Activated naive CD4-positive, alpha-beta T cell treated with anti-CD3 and anti-CD28 coated beads for 36 hours (primary cell): ENCODE measurements around the gene SERINC5. TPM values are rescaled to one million over a fixed set of nuclear protein-coding genes. Genes with fewer than 3 reads are reported as not detected.
"Not testable (repeated sequence)": the region's sequence is repeated elsewhere in the genome, so short reads cannot be mapped to it uniquely, and the experiment has no call there.

ENCODE experiments used
- CTCF ChIA-PET: fragments of 350-600 bp; sonication (Branson Sonifier 250); formaldehyde crosslinking; loops from one replicate; lab custom pipeline; 2021; ENCODE audit warnings: antibody characterized with exemption; lab: Charles Lee
- DNase-seq: peaks from one replicate; pipeline ENCODE4 v3.0.0-alpha.2; 2020
- H3K27ac Mint-ChIP-seq: one replicate; pipeline ENCODE4 v1.8.0; 2021; ENCODE audit warnings: mild to moderate bottlenecking, mixed read lengths
- H3K27me3 Mint-ChIP-seq: one replicate; pipeline ENCODE4 v1.8.0; 2021; ENCODE audit warnings: low read depth, mixed read lengths
- H3K36me3 Mint-ChIP-seq: one replicate; pipeline ENCODE4 v1.8.0; 2021; ENCODE audit warnings: low read depth, mixed read lengths
- H3K4me1 Mint-ChIP-seq: one replicate; pipeline ENCODE4 v1.8.0; 2021; ENCODE audit warnings: low read depth, mixed read lengths
- H3K4me3 Mint-ChIP-seq: one replicate; pipeline ENCODE4 v1.8.0; 2021; ENCODE audit warnings: mild to moderate bottlenecking, moderate library complexity, mixed read lengths
- H3K9me3 Mint-ChIP-seq: one replicate; pipeline ENCODE4 v1.8.0; 2021; ENCODE audit warnings: mixed read lengths
- intact Hi-C: fragments of 100-400 bp; cut with micrococcal nuclease; formaldehyde crosslinking; loops from one replicate; pipeline ENCODE4 v1.15.1; 2023
- total RNA-seq, 2 experiments: library from RNA; stranded (reverse); gene quantifications; one replicate each; pipeline ENCODE4 v1.2.3, GENCODE V29; 2021

The SERINC5 gene
- total RNA-seq, 2 experiments from 2014 or later = 34.8 to 36.4 TPM

DNA sequence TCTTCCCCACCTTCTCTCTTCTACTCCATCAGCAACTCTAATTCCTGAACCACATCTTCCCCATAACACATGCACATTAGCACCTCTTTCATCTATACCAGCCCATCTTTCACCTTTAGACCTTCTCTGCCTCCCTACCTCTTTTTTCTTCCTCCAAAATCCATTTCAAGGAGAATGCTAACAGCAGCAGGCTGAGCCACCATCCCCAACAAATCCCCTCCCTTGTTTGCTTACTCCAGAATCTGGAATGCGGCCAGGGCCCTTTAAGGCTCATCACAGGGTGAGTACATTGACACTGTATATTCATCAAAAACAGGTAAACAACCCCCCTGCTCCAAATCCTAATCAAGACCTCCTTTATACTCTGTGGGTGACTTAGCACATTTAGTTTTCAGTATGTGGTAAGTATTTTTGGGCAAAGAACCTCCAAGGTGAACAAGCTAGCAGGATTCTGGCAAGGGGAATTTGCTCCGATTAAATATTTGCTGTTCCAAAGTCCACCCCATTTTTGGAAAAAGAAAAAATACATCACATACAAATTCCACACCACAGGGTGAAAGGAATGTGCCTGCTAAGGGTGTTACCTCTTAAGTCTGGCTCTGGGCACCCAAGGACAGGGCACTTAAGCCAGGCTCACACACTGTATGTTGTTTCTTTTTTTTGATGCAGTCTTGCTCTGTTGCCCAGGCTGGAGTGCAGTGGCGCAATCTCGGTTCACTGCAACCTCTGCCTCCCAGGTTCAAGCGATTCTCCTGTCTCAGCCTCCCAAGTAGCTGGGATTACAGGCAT is 71.4 kb downstream of the SERINC5 start:
- Mint-ChIP-seq H3K4me1 (peaks cover 86% of the 10 kb centered on the region), H3K27me3 (no peaks in the 10 kb centered on the region), H3K4me3 (peak overlapping the region; percentile 50), H3K9me3 (no peaks in the 10 kb centered on the region), H3K36me3 (peaks cover 6% of the 10 kb centered on the region), H3K27ac (peak overlapping the region; percentile 83)
- intact Hi-C loops = loop anchor here (10.0 kb wide), 1 partner anchor 950 kb away; the partner anchor contains the start of gene JMY
- no peak for DNase-seq
- CTCF ChIA-PET = interaction anchor here (1.1 to 1.5 kb wide), 2 partner anchors 10 to 28 kb away, joined by 3 to 4 read pairs; no protein-coding TSS in a partner anchor

DNA sequence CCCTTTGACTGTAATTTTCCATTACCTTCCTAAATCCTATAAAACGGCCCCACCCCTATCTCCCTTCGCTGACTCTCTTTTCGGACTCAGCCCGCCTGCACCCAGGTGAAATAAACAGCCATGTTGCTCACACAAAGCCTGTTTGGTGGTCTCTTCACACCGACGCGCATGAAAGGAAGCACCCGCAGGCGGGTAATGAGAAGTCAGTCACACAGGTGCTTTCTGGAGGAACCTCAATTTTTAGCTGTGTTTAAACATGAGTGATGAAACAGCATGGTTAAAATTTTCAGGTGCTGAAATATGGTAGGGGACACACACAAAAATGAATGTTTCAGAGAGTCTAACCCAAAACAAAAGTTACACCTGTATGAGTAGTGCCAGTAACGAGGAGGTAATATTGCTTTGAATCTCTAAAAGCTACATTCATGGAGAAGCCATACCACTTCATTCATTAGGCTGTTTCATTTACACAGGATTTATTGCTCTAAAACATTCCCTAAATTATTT is 72.1 kb downstream of the SERINC5 start:
- not testable (repeated sequence) for H3K36me3 Mint-ChIP-seq, H3K9me3 Mint-ChIP-seq, H3K27me3 Mint-ChIP-seq
- DNase-seq = peak; percentile 52
- CTCF ChIA-PET = interaction anchor here (1.5 kb wide), 1 partner anchor 11 kb away, joined by 4 read pairs; no protein-coding TSS in a partner anchor
- intact Hi-C loops = loop anchor here (1.0 to 10.0 kb wide), 2 partner anchors 9 to 949 kb away; partner anchors contain the start of gene JMY
- peak overlapping the region; percentile 16 for H3K4me3 Mint-ChIP-seq
- peaks cover 90% of the 10 kb centered on the region for H3K4me1 Mint-ChIP-seq
- peak overlapping the region; percentile 83 for H3K27ac Mint-ChIP-seq

DNA sequence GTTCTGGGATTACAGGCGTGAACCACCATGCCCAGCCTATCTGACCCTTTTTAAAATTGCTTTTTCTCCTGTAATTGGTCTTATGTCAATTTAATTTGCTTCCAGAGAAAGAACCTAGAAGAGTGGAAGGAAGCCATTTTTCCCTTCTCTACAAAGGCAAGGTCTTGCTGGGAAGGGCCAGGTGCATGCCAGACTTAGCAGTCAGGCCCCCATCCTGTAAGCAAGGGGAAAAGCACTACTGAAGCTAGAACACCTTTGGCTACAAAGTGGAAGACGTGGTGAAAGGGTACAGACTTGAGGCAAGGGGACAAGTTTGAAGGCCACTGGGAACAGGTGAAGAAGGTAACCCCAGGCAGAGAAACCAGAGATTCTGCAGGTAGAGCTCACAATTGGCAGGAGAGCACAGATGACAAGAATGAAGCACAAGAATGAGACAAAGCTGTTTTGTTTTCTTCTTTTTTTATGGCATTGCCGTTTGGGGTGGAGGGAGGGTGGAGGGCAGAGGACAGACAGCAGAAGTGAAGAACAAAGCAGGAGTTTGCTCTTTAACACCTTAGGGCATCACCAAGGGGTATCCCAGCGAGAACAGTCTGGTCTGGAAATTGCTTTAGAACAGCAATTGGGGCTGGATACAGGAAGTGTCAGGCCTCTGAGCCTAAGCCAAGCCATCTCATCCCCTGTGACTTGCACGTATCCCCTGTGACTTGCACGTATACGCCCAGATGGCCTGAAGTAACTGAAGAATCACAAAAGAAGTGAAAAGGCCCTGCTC is 72.9 kb downstream of the SERINC5 start:
- DNase-seq = peak; percentile 70
- Mint-ChIP-seq H3K27me3 (no peaks in the 10 kb centered on the region), H3K27ac (peak overlapping the region; percentile 83), H3K9me3 (no peaks in the 10 kb centered on the region), H3K4me1 (peaks cover 85% of the 10 kb centered on the region), H3K4me3 (peak overlapping the region; percentile 16), H3K36me3 (peaks cover 6% of the 10 kb centered on the region)
- intact Hi-C loops = loop anchor here (1.0 to 10.0 kb wide), 2 partner anchors 9 to 948 kb away; partner anchors contain the start of gene JMY
- CTCF ChIA-PET = interaction anchor here (0.6 to 1.5 kb wide), 6 partner anchors 9 to 74 kb away, joined by 3 to 5 read pairs (median 3); no protein-coding TSS in a partner anchor

DNA sequence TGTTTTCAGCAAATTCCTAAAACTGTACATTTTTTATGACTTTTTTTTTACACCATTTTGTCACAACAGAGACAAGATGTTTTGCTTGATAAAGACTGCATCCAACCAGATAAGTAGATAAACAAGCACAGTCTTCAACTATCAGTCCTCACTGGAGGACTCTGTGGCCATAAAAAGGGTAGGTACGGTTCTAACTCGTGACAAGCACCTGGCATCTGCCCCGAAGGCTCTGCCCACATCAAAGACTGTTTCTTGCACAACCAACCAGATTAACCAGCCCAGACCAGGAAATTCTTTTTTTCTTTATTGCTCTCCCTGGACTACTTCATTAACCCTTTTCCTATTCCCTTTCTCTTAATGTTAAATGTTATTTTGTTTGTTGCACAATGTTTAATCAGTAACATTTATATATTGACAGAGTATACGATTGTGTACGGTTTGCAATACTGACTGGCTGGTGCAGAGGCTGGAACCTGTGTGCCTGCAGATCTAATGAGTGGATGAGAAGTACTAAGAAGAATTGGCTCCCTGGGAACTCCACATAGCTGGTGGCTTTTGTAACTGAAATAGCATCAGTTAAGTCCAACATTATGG is 74.1 kb downstream of the SERINC5 start:
- Mint-ChIP-seq H3K27me3 (no peaks in the 10 kb centered on the region), H3K4me1 (peaks cover 87% of the 10 kb centered on the region), H3K4me3 (peak overlapping the region; percentile 54), H3K36me3 (peaks cover 14% of the 10 kb centered on the region), H3K27ac (peak overlapping the region; percentile 83), H3K9me3 (no peaks in the 10 kb centered on the region)
- DNase-seq = peak; percentile 69
- intact Hi-C loops = loop anchor here (1.0 to 10.0 kb wide), 5 partner anchors 16 to 947 kb away; partner anchors contain the start of gene JMY
- CTCF ChIA-PET = interaction anchor here (0.6 to 1.5 kb wide), 7 partner anchors 11 to 97 kb away, joined by 3 to 5 read pairs (median 4); no protein-coding TSS in a partner anchor

DNA sequence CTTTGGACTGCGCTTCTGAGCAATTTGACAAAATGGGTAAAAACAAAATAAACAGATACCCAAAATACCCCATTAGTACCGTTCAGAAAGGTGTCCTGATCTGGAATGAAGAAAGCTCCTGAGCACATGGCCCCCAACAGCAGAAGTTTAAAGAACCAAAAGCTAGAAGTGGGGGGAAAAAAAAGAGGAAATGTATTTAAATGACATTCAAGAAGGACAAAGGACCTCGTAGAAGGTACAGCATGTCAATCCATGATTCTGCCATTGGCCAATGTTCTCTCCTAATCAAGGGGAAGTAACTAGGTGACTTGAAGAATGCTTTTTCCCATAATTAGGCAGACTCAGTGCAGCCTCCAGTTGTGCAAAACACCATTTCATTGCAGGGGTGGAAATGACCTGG is 78.6 kb downstream of the SERINC5 start:
- Mint-ChIP-seq H3K27me3 (no peaks in the 10 kb centered on the region), H3K36me3 (peaks cover 25% of the 10 kb centered on the region), H3K4me3 (no peak overlapping the region), H3K4me1 (peaks cover 56% of the 10 kb centered on the region), H3K9me3 (no peaks in the 10 kb centered on the region), H3K27ac (no peak overlapping the region)
- no peak for DNase-seq
- CTCF ChIA-PET = interaction anchor here (0.8 to 1.1 kb wide), 3 partner anchors 17 to 85 kb away, joined by 3 to 5 read pairs (median 4); no protein-coding TSS in a partner anchor
- intact Hi-C loops = no loop called here

DNA sequence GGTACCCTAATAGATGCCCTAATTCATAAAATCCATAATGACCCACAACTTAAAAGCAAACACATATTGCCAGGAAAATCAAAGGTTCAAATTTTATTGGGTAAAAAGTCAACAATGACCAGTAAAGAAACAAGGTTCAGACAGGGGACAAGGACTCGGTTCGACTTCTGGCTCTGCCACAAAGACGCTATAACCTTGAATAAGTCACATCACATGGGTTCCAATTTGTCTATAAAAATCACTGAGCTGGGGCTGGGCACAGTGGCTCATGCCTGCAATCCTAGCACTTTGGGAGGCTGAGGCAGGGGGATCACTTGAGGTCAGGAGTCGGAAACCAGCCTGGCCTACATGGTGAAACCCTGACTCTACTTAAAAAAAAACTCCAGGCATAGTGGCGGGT is 80.5 kb downstream of the SERINC5 start:
- H3K4me1 Mint-ChIP-seq = peaks cover 37% of the 10 kb centered on the region
- H3K27ac Mint-ChIP-seq = no peak overlapping the region
- intact Hi-C loops = no loop called here

DNA sequence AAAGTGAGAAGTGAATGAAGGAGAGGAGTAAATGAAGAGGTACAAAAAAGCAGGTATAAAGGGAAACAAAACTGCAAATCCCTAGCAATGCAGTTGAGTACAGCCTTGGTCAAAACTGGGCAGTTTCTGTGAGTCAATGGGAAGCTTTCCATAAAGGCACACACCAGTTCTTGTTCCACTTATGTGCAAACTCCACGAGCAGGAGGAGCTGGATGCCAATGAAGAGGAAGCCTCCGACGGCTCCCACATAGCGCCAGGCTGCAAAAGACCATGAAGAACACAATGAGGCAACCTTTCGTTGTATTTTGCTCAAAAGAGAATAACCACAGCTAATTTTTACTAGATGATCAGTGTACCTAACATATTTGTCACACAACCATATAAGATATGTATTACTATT is 81.1 kb downstream of the SERINC5 start:
- intact Hi-C loops = no loop called here
- Mint-ChIP-seq H3K4me3 (no peak overlapping the region), H3K9me3 (no peaks in the 10 kb centered on the region), H3K4me1 (peaks cover 36% of the 10 kb centered on the region), H3K36me3 (peaks cover 26% of the 10 kb centered on the region), H3K27ac (peak overlapping the region; percentile 9), H3K27me3 (no peaks in the 10 kb centered on the region)
- DNase-seq = no peak
- CTCF ChIA-PET = interaction anchor here (0.6 kb wide), 1 partner anchor 179 kb away, joined by 4 read pairs; no protein-coding TSS in a partner anchor

More for the DNA sequence above, 80.5 kb downstream of the SERINC5 start:
- no peak overlapping the region for H3K4me3 Mint-ChIP-seq
- H3K36me3 Mint-ChIP-seq = peaks cover 25% of the 10 kb centered on the region
- no peaks in the 10 kb centered on the region for H3K27me3 Mint-ChIP-seq
- DNase-seq = no peak
- no peaks in the 10 kb centered on the region for H3K9me3 Mint-ChIP-seq
- CTCF ChIA-PET = no interaction called here

DNA sequence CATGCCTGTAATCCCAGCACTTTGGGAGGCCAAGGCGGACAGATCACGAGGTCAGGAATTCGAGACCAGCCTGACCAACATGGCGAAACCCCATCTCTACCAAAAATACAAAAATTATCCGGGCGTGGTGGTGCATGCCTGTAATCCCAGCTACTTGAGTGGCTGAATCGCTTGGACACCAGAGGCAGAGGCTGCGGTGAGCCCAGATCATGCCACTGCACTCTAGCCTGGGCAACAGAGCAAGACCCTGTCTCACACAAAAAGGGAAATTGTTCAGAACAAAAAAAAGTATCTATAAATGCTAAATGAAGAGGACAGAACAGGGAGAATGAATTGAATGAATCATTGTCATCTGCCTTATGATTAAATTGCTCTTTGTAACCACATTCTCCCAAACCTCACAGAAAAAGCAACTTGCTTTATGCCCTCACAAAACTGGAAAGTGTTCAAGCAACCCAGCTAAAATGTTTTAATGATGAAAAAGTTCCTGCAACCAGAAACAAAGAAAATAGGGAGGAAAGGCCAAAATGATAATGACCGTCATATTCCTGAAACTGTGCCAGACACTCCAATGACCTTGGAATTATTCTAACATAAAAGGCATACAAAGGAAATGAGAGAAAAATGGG is 83.7 kb downstream of the SERINC5 start:
- Mint-ChIP-seq H3K9me3 (no peaks in the 10 kb centered on the region), H3K27me3 (no peaks in the 10 kb centered on the region), H3K27ac (no peak overlapping the region), H3K4me1 (peaks cover 34% of the 10 kb centered on the region), H3K36me3 (peaks cover 33% of the 10 kb centered on the region), H3K4me3 (no peak overlapping the region)
- no peak for DNase-seq
- CTCF ChIA-PET = interaction anchor here (0.6 kb wide), 1 partner anchor 19 kb away, joined by 6 read pairs; no protein-coding TSS in a partner anchor
- intact Hi-C loops = no loop called here

DNA sequence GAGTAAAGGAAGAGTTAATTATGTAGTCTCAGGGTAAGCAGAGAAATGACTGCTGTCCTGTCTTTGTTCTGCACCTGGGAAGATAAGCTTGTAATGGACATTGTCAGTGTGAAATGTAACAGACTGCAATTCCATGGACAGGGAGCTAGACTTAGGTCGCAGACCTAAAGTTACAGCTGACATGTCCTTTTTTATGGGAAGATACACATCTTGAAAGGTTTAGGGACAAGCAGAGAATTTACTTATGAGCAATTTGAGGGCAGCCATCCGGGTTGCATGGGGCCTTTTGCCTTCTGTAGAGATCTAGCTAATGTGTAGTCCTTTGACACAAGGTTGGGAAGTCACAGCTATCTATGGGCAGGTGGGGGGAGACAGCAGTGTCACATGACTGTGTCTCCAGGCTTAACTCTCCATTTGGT is 85.7 kb downstream of the SERINC5 start:
- no peak overlapping the region for H3K4me3 Mint-ChIP-seq
- H3K27me3 Mint-ChIP-seq = no peaks in the 10 kb centered on the region
- no peak for DNase-seq
- H3K36me3 Mint-ChIP-seq = peaks cover 33% of the 10 kb centered on the region
- intact Hi-C loops = no loop called here
- CTCF ChIA-PET = interaction anchor here (0.6 to 2.1 kb wide), 4 partner anchors 12 to 512 kb away, joined by 3 to 6 read pairs (median 3); no protein-coding TSS in a partner anchor
- no peak overlapping the region for H3K27ac Mint-ChIP-seq
- H3K9me3 Mint-ChIP-seq = no peaks in the 10 kb centered on the region
- peaks cover 43% of the 10 kb centered on the region for H3K4me1 Mint-ChIP-seq

DNA sequence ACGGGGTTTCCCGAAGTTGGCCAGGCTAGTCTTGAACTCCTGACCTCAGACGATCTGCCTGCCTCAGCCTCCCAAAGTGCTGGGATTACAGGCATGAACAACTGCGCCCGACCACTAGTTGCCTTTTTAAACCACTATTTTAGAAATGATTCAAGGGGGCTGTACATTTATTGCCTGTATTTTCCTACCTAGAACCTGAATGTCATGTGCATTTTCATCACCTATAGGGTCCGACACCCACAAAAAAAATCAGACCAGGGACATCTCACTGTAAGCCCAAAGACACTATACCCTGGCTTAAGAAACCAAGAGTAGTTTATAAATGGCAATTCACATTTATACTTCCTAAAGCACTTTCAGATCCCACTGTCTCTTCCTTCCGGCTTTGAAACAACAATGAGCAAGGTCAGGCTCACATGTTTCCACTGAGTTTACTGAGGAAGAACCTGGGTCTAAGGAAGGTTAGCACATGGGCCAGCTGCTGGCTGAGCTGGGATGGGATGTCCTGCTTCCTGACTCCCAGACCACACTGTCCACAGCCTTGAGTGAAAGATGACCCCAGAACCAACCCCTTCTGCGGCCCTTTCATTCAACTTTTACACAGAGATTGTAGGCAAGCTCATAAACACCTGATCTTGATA is 87.3 kb downstream of the SERINC5 start:
- Mint-ChIP-seq H3K9me3 (no peaks in the 10 kb centered on the region), H3K36me3 (peaks cover 33% of the 10 kb centered on the region), H3K4me3 (no peak overlapping the region), H3K27ac (no peak overlapping the region), H3K4me1 (peaks cover 43% of the 10 kb centered on the region), H3K27me3 (no peaks in the 10 kb centered on the region)
- DNase-seq = no peak
- CTCF ChIA-PET = interaction anchor here (0.6 to 1.1 kb wide), 3 partner anchors 15 to 77 kb away, joined by 3 to 4 read pairs (median 3); no protein-coding TSS in a partner anchor
- intact Hi-C loops = no loop called here
